ENCODE measurements around the gene RFX3.

RFX3 gene

GRCh38 chr9:3473405-3473804, 52.4 kb downstream of the RFX3 start:
- Histone ChIP-seq H3K9ac (ENCODE audit: low read depth, low read length) (no peak overlapping the region), H3K27me3 (ENCODE audit: control insufficient read depth, insufficient read depth, low read length) (no peaks in the 10 kb centered on the region), H3K4me1 (ENCODE audit: control insufficient read depth, insufficient read depth, low read length) (peaks cover 7% of the 10 kb centered on the region), H3K9me3 (ENCODE audit: control insufficient read depth, insufficient read depth, low read length) (no peaks in the 10 kb centered on the region), H3K36me3 (ENCODE audit: control insufficient read depth, insufficient read depth, low read length) (no peaks in the 10 kb centered on the region), H3K4me3 (ENCODE audit: low read depth, low read length) (no peak overlapping the region)

GRCh38 chr9:3471883-3472282, 53.9 kb downstream of the RFX3 start:
- no peaks in the 10 kb centered on the region for H3K27me3 ChIP-seq (ENCODE audit: control insufficient read depth, insufficient read depth, low read length)
- no peak overlapping the region for H3K9ac ChIP-seq (ENCODE audit: low read depth, low read length)
- H3K4me3 ChIP-seq (ENCODE audit: low read depth, low read length), result no peak overlapping the region
- H3K36me3 ChIP-seq (ENCODE audit: control insufficient read depth, insufficient read depth, low read length), result no peaks in the 10 kb centered on the region
- peaks cover 9% of the 10 kb centered on the region for H3K4me1 ChIP-seq (ENCODE audit: control insufficient read depth, insufficient read depth, low read length)
- H3K9me3 ChIP-seq (ENCODE audit: control insufficient read depth, insufficient read depth, low read length), result no peaks in the 10 kb centered on the region

GRCh38 chr9:3468421-3469205, 57.2 kb downstream of the RFX3 start:
- no peaks in the 10 kb centered on the region for H3K27me3 ChIP-seq (ENCODE audit: control insufficient read depth, insufficient read depth, low read length)
- no peak overlapping the region for H3K9ac ChIP-seq (ENCODE audit: low read depth, low read length)
- peaks cover 9% of the 10 kb centered on the region for H3K4me1 ChIP-seq (ENCODE audit: control insufficient read depth, insufficient read depth, low read length)
- no peaks in the 10 kb centered on the region for H3K9me3 ChIP-seq (ENCODE audit: control insufficient read depth, insufficient read depth, low read length)
- H3K4me3 ChIP-seq (ENCODE audit: low read depth, low read length), result no peak overlapping the region
- no peaks in the 10 kb centered on the region for H3K36me3 ChIP-seq (ENCODE audit: control insufficient read depth, insufficient read depth, low read length)

- H3K4me1 ChIP-seq (ENCODE audit: control insufficient read depth, insufficient read depth, low read length), result peaks cover 9% of the 10 kb centered on the region
Measured at GRCh38 chr9:3467593-3468219, 58.1 kb downstream of the RFX3 start.

GRCh38 chr9:3464033-3464638, 61.7 kb downstream of the RFX3 start:
- H3K36me3 ChIP-seq (ENCODE audit: control insufficient read depth, insufficient read depth, low read length), result no peaks in the 10 kb centered on the region
- H3K9me3 ChIP-seq (ENCODE audit: control insufficient read depth, insufficient read depth, low read length), result no peaks in the 10 kb centered on the region
- no peaks in the 10 kb centered on the region for H3K27me3 ChIP-seq (ENCODE audit: control insufficient read depth, insufficient read depth, low read length)
- H3K4me1 ChIP-seq (ENCODE audit: control insufficient read depth, insufficient read depth, low read length), result peaks cover 9% of the 10 kb centered on the region
- H3K4me3 ChIP-seq (ENCODE audit: low read depth, low read length), result no peak overlapping the region
- no peak overlapping the region for H3K9ac ChIP-seq (ENCODE audit: low read depth, low read length)

More at GRCh38 chr9:3467593-3468219, 58.1 kb downstream of the RFX3 start:
- H3K9me3 ChIP-seq (ENCODE audit: control insufficient read depth, insufficient read depth, low read length), result no peaks in the 10 kb centered on the region
- H3K27me3 ChIP-seq (ENCODE audit: control insufficient read depth, insufficient read depth, low read length), result no peaks in the 10 kb centered on the region
- no peak overlapping the region for H3K4me3 ChIP-seq (ENCODE audit: low read depth, low read length)
- H3K36me3 ChIP-seq (ENCODE audit: control insufficient read depth, insufficient read depth, low read length), result no peaks in the 10 kb centered on the region
- no peak overlapping the region for H3K9ac ChIP-seq (ENCODE audit: low read depth, low read length)

- Histone ChIP-seq H3K9me3 (ENCODE audit: control insufficient read depth, insufficient read depth, low read length) (no peaks in the 10 kb centered on the region), H3K4me3 (ENCODE audit: low read depth, low read length) (no peak overlapping the region), H3K27me3 (ENCODE audit: control insufficient read depth, insufficient read depth, low read length) (no peaks in the 10 kb centered on the region), H3K9ac (ENCODE audit: low read depth, low read length) (no peak overlapping the region), H3K36me3 (ENCODE audit: control insufficient read depth, insufficient read depth, low read length) (no peaks in the 10 kb centered on the region), H3K4me1 (ENCODE audit: control insufficient read depth, insufficient read depth, low read length) (no peaks in the 10 kb centered on the region)
Measured at GRCh38 chr9:3458806-3459475, 66.9 kb downstream of the RFX3 start.

GRCh38 chr9:3457175-3457574, 68.6 kb downstream of the RFX3 start:
- H3K9ac ChIP-seq (ENCODE audit: low read depth, low read length), result no peak overlapping the region
- H3K9me3 ChIP-seq (ENCODE audit: control insufficient read depth, insufficient read depth, low read length), result no peaks in the 10 kb centered on the region
- H3K4me3 ChIP-seq (ENCODE audit: low read depth, low read length), result no peak overlapping the region
- H3K36me3 ChIP-seq (ENCODE audit: control insufficient read depth, insufficient read depth, low read length), result no peaks in the 10 kb centered on the region
- H3K27me3 ChIP-seq (ENCODE audit: control insufficient read depth, insufficient read depth, low read length), result no peaks in the 10 kb centered on the region
- no peaks in the 10 kb centered on the region for H3K4me1 ChIP-seq (ENCODE audit: control insufficient read depth, insufficient read depth, low read length)

GRCh38 chr9:3455717-3456116, 70.1 kb downstream of the RFX3 start:
- Histone ChIP-seq H3K36me3 (ENCODE audit: control insufficient read depth, insufficient read depth, low read length) (no peaks in the 10 kb centered on the region), H3K27me3 (ENCODE audit: control insufficient read depth, insufficient read depth, low read length) (no peaks in the 10 kb centered on the region), H3K9me3 (ENCODE audit: control insufficient read depth, insufficient read depth, low read length) (no peaks in the 10 kb centered on the region), H3K4me1 (ENCODE audit: control insufficient read depth, insufficient read depth, low read length) (no peaks in the 10 kb centered on the region), H3K4me3 (ENCODE audit: low read depth, low read length) (no peak overlapping the region), H3K9ac (ENCODE audit: low read depth, low read length) (no peak overlapping the region)

- no peaks in the 10 kb centered on the region for H3K9me3 ChIP-seq (ENCODE audit: control insufficient read depth, insufficient read depth, low read length)
- H3K4me3 ChIP-seq (ENCODE audit: low read depth, low read length), result no peak overlapping the region
- no peaks in the 10 kb centered on the region for H3K4me1 ChIP-seq (ENCODE audit: control insufficient read depth, insufficient read depth, low read length)
- no peaks in the 10 kb centered on the region for H3K36me3 ChIP-seq (ENCODE audit: control insufficient read depth, insufficient read depth, low read length)
- no peaks in the 10 kb centered on the region for H3K27me3 ChIP-seq (ENCODE audit: control insufficient read depth, insufficient read depth, low read length)
- no peak overlapping the region for H3K9ac ChIP-seq (ENCODE audit: low read depth, low read length)
Measured at GRCh38 chr9:3455094-3455493, 70.7 kb downstream of the RFX3 start.

GRCh38 chr9:3451956-3452355, 73.8 kb downstream of the RFX3 start:
- H3K4me1 ChIP-seq (ENCODE audit: control insufficient read depth, insufficient read depth, low read length), result no peaks in the 10 kb centered on the region

GRCh38 chr9:3447788-3448187, 78.0 kb downstream of the RFX3 start:
- H3K4me1 ChIP-seq (ENCODE audit: control insufficient read depth, insufficient read depth, low read length), result no peaks in the 10 kb centered on the region
- H3K9ac ChIP-seq (ENCODE audit: low read depth, low read length), result no peak overlapping the region
- no peaks in the 10 kb centered on the region for H3K9me3 ChIP-seq (ENCODE audit: control insufficient read depth, insufficient read depth, low read length)
- H3K4me3 ChIP-seq (ENCODE audit: low read depth, low read length), result no peak overlapping the region
- no peaks in the 10 kb centered on the region for H3K27me3 ChIP-seq (ENCODE audit: control insufficient read depth, insufficient read depth, low read length)
- H3K36me3 ChIP-seq (ENCODE audit: control insufficient read depth, insufficient read depth, low read length), result no peaks in the 10 kb centered on the region

More at GRCh38 chr9:3451956-3452355, 73.8 kb downstream of the RFX3 start:
- no peak overlapping the region for H3K4me3 ChIP-seq (ENCODE audit: low read depth, low read length)
- no peaks in the 10 kb centered on the region for H3K36me3 ChIP-seq (ENCODE audit: control insufficient read depth, insufficient read depth, low read length)
- no peaks in the 10 kb centered on the region for H3K27me3 ChIP-seq (ENCODE audit: control insufficient read depth, insufficient read depth, low read length)
- no peaks in the 10 kb centered on the region for H3K9me3 ChIP-seq (ENCODE audit: control insufficient read depth, insufficient read depth, low read length)
- H3K9ac ChIP-seq (ENCODE audit: low read depth, low read length), result no peak overlapping the region
